Neutrophil (primary cell): ENCODE data around the gene TCF19.

Experiments
- H3K27ac ChIP-seq: fragments of 200-600 bp; sonication (generic); 2 replicates; pipeline ENCODE4 v1.5.1; 2016; ENCODE audit warnings: mild to moderate bottlenecking, moderate library complexity
- H3K27me3 ChIP-seq: fragments of 200-600 bp; sonication (generic); 2 replicates; pipeline ENCODE4 v1.6.0; 2016; ENCODE audit warnings: mild to moderate bottlenecking
- H3K36me3 ChIP-seq: fragments of 200-600 bp; sonication (generic); 2 replicates; pipeline ENCODE4 v1.5.1; 2017
- H3K4me1 ChIP-seq, 2 experiments: fragments of 200-600 bp in 1 of 2; sonication (generic) in 1 of 2; 1 replicate in 1 of 2; 2 replicates in 1 of 2; pipeline versions ENCODE4 v1.5.1 to v1.6.1; 2013 to 2016; ENCODE audit warnings: low read depth in 1 of 2, low read length in 1 of 2, mild to moderate bottlenecking in 1 of 2, moderate library complexity in 1 of 2; ENCODE audit not compliant: control insufficient read depth in 1 of 2, insufficient read depth in 1 of 2
- H3K4me3 ChIP-seq, 2 experiments: fragments of 200-600 bp in 1 of 2; sonication (generic) in 1 of 2; 1 replicate in 1 of 2; 2 replicates in 1 of 2; pipeline ENCODE4 v1.5.1; 2013 to 2016; ENCODE audit warnings: low read depth in 1 of 2, low read length in 1 of 2, mild to moderate bottlenecking in 1 of 2, moderate library complexity in 1 of 2
- H3K9me3 ChIP-seq: fragments of 200-600 bp; sonication (generic); 2 replicates; pipeline ENCODE4 v1.5.1; 2016
- TF ChIP-seq, protein P1 (sequence below): fragments of 200-600 bp; sonication (generic); IDR thresholded peaks from 2 replicates; pipeline ENCODE4 v1.5.1; 2016; ENCODE audit warnings: antibody characterized with exemption

TCF19 gene

GRCh38 chr6:31158140-31158862 lies at the start of gene TCF19:
Gene TCF19 (plus strand): TSS chr6:31158589. CDS start chr6:31159470, 881 bp downstream.
- Histone ChIP-seq H3K27ac (peak within 1 kb of the TSS; percentile 74), H3K36me3 (peaks cover 8% of the 10 kb centered on the region), H3K4me1 (peaks cover 25 to 31% of the 10 kb centered on the region in 2 experiments), H3K9me3 (no peaks in the 10 kb centered on the region), H3K4me3 (peak within 1 kb of the TSS; percentile 64 to 92), H3K27me3 (no peaks in the 10 kb centered on the region)
- TF ChIP-seq, protein P1, sequence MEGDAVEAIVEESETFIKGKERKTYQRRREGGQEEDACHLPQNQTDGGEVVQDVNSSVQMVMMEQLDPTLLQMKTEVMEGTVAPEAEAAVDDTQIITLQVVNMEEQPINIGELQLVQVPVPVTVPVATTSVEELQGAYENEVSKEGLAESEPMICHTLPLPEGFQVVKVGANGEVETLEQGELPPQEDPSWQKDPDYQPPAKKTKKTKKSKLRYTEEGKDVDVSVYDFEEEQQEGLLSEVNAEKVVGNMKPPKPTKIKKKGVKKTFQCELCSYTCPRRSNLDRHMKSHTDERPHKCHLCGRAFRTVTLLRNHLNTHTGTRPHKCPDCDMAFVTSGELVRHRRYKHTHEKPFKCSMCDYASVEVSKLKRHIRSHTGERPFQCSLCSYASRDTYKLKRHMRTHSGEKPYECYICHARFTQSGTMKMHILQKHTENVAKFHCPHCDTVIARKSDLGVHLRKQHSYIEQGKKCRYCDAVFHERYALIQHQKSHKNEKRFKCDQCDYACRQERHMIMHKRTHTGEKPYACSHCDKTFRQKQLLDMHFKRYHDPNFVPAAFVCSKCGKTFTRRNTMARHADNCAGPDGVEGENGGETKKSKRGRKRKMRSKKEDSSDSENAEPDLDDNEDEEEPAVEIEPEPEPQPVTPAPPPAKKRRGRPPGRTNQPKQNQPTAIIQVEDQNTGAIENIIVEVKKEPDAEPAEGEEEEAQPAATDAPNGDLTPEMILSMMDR, result peak; percentile 50

- H3K4me3 ChIP-seq, result no peak overlapping the region
Measured at GRCh38 chr6:31110825-31111582, 47.4 kb upstream of the TCF19 start.

GRCh38 chr6:31111712-31112111 lies 46.7 kb upstream of the TCF19 start:
- Histone ChIP-seq H3K4me3 (no peak overlapping the region), H3K9me3 (no peaks in the 10 kb centered on the region), H3K4me1 (no peaks in the 10 kb centered on the region), H3K27ac (no peak overlapping the region), H3K27me3 (peaks cover 35% of the 10 kb centered on the region), H3K36me3 (no peaks in the 10 kb centered on the region)
- TF ChIP-seq, protein P1, result no peak

More at GRCh38 chr6:31110825-31111582, 47.4 kb upstream of the TCF19 start:
- no peak overlapping the region for H3K27ac ChIP-seq
- H3K27me3 ChIP-seq, result peaks cover 33% of the 10 kb centered on the region
- H3K9me3 ChIP-seq, result no peaks in the 10 kb centered on the region
- no peaks in the 10 kb centered on the region for H3K36me3 ChIP-seq
- TF ChIP-seq, protein P1, result no peak
- H3K4me1 ChIP-seq, result no peaks in the 10 kb centered on the region

DNA sequence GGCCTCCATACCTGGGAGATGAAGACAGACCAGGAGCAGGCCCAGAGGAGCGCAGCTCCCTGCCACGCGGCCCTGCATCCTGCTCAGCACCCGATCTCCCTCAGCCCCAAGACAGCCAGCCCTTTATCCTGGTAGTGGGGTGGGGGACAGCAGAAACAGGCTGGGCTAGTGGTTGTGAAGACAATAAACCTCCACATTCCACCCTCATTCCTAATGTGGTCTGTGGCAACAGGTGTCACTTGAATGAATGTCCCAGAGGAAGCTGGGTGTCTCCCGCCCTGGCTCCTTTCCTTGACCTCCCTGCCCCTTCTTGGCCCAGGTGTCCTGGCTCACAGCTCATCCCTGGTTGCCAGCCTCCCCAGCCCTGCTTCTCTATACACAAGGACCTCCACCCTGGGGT lies 45.9 kb upstream of the TCF19 start, which contains the start of gene C6orf15:
Gene C6orf15, minus strand, starts transcription at position 98 of the 400 bp plus-strand sequence. Its CDS starts 20 bp downstream, at position 78.
- H3K27me3 ChIP-seq, result peaks cover 39% of the 10 kb centered on the region
- H3K4me1 ChIP-seq, result no peaks in the 10 kb centered on the region
- H3K36me3 ChIP-seq, result no peaks in the 10 kb centered on the region
- TF ChIP-seq, protein P1, result no peak
- no peak within 1 kb of the TSS for H3K27ac ChIP-seq
- no peak within 1 kb of the TSS for H3K4me3 ChIP-seq
- no peaks in the 10 kb centered on the region for H3K9me3 ChIP-seq

- no peak overlapping the region for H3K4me3 ChIP-seq
- TF ChIP-seq, protein P1, result no peak
- peaks cover 40% of the 10 kb centered on the region for H3K27me3 ChIP-seq
- H3K27ac ChIP-seq, result no peak overlapping the region
- H3K4me1 ChIP-seq, result no peaks in the 10 kb centered on the region
- no peaks in the 10 kb centered on the region for H3K9me3 ChIP-seq
- no peaks in the 10 kb centered on the region for H3K36me3 ChIP-seq
Measured at GRCh38 chr6:31113861-31114540, 44.4 kb upstream of the TCF19 start.
